Right lobe of liver (tissue), 6 donors: ENCODE results near the gene C13orf46. TPM values are rescaled to one million over a fixed set of nuclear protein-coding genes. Genes with fewer than 3 reads are reported as not detected.

Source experiments
- ATAC-seq, 4 donors: fragments of 200-7000 bp; cut with Tn5 transposase; one replicate each; pipeline ENCODE4 v1.9.1; 2020; ENCODE audit warnings: mild to moderate bottlenecking in 4 of 4, moderate library complexity in 4 of 4
- DNase-seq, 3 donors: peaks; one replicate each; pipeline ENCODE4 v3.0.0-alpha.2; 2020
- H3K27ac ChIP-seq, 3 donors: fragments of 200-600 bp; one replicate each; pipeline ENCODE4 v1.8.0; 2022
- H3K27me3 ChIP-seq, 2 donors: fragments of 200-600 bp; one replicate each; pipeline ENCODE4 v1.8.0; 2022
- H3K36me3 ChIP-seq, 4 donors: fragments of 200-600 bp; sonication (generic) in 1 of 4; one replicate each; pipeline versions ENCODE4 v1.5.1 to v1.8.0; 2017 to 2022; ENCODE audit warnings: control low read depth in 1 of 4
- H3K4me1 ChIP-seq, 4 donors: fragments of 200-600 bp; sonication (generic) in 1 of 4; one replicate each; pipeline versions ENCODE4 v1.5.1 to v1.8.0; 2017 to 2022; ENCODE audit warnings: control low read depth in 1 of 4
- H3K4me3 ChIP-seq, 3 donors: fragments of 200-600 bp; one replicate each; pipeline ENCODE4 v1.8.0; 2022
- H3K9me3 ChIP-seq, 4 donors: fragments of 200-600 bp; sonication (generic) in 1 of 4; one replicate each; pipeline versions ENCODE4 v1.5.1 to v1.8.0; 2017 to 2022; ENCODE audit warnings: control low read depth in 1 of 4
- POLR2A ChIP-seq: fragments of 450-650 bp; IDR thresholded peaks from one replicate; pipeline ENCODE4 v1.6.1; 2017; ENCODE audit warnings: antibody characterized with exemption, mild to moderate bottlenecking
- WGBS: methylation state at CpG from one replicate; pipeline ENCODE4 v1.1.6; 2018; ENCODE audit warnings: low coverage, low lambda C conversion rate; ENCODE audit not compliant: insufficient coverage; ENCODE audit errors: missing lambda C conversion rate; 5-methylcytosine and 5-hydroxymethylcytosine counted together
- intact Hi-C, 2 donors: fragments of 100-400 bp; cut with DNase I; formaldehyde crosslinking; loops; one replicate each; pipeline versions ENCODE4 v1.11.2 to v1.14.1; 2022
- total RNA-seq, 6 experiments: library from RNA; depleted of rRNA in 2 of 6; stranded (reverse); fragments of >200 nt in 2 of 6; fragmentation: NEBNext Ultra II Directional in 3 of 6; extraction: Animal tissue kit (Norgen Biotek cat#: 25700) in 3 of 6; gene quantifications; one replicate each; pipeline versions ENCODE4 v1.1.0 to v1.2.4, GENCODE V29; 2016 to 2023
- TF ChIP-seq, protein P1 (sequence below), 4 donors: fragments of 200-600 bp in 3 of 4; fragments of 450-650 bp in 1 of 4; IDR thresholded peaks; one replicate each; pipeline versions ENCODE4 v1.5.1 to v1.8.0; 2016 to 2022; ENCODE audit warnings: antibody characterized with exemption in 4 of 4, mild to moderate bottlenecking in 2 of 4
- donor health status: DM: no; HTN: yes; CAD: no.
- donor health status: DM: no; HTN: no; CAD: no.
- donor health status: DM: no; HTN: no; CAD: no.
- donor health status: DM: no; HTN: yes; CAD: no.
- donor health status: DM: no; HTN: yes; CAD: no.

C13orf46 gene
- total RNA-seq, 6 experiments from 2014 or later: 0.04 to 1.1 (median 0.60) TPM

DNA sequence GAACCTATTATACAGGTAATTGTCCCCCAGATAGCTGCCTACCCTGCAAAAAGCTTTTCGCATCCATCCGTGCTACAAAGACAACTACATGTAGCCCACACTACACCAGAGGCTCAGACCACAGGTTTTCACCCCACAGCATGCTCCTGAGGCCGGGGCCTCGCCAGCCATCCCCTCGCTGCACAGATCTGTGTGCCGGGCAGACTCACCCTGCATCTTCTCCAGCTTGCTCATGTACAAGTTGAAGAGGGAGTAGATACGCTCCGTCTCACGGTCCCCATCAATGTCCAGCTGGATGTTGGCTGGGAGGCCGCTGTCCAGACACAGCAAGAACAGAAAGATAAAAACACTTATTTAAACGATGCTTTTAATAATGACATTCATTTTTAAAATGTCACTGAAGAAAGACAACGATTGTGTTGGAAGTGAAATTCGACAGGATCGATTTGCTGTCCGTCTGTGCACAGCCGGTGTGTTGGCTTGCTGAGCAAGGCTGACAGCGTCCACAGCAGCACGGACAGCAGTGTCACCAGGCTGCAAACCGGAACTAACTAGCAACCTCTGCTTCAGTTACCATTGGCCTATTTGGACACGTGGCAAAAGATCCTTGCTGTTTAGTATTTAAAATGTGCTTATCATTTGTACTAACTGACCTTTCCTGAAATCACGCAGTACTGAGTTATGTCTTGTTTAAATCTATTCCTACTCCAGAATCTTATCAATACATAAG is 18.6 kb upstream of the C13orf46 start:
- Histone ChIP-seq H3K27ac (no peak overlapping the region), H3K36me3 (peaks cover 0 to 6% (median 2%) of the 10 kb centered on the region in 4 donors), H3K9me3 (no peaks in the 10 kb centered on the region), H3K4me3 (no peak overlapping the region), H3K27me3 (no peaks in the 10 kb centered on the region), H3K4me1 (no peaks in the 10 kb centered on the region)
- WGBS: 78% methylated on average over 18 of the region's 21 CpGs
- intact Hi-C loops: no loop called here
- no peak for TF ChIP-seq POLR2A
- TF ChIP-seq, protein P1, sequence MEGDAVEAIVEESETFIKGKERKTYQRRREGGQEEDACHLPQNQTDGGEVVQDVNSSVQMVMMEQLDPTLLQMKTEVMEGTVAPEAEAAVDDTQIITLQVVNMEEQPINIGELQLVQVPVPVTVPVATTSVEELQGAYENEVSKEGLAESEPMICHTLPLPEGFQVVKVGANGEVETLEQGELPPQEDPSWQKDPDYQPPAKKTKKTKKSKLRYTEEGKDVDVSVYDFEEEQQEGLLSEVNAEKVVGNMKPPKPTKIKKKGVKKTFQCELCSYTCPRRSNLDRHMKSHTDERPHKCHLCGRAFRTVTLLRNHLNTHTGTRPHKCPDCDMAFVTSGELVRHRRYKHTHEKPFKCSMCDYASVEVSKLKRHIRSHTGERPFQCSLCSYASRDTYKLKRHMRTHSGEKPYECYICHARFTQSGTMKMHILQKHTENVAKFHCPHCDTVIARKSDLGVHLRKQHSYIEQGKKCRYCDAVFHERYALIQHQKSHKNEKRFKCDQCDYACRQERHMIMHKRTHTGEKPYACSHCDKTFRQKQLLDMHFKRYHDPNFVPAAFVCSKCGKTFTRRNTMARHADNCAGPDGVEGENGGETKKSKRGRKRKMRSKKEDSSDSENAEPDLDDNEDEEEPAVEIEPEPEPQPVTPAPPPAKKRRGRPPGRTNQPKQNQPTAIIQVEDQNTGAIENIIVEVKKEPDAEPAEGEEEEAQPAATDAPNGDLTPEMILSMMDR (IDR thresholded peaks at IDR 0.05): no peak
- ATAC-seq (no peak), DNase-seq (peak in 2 of 3 donors; percentile 8 to 22)

DNA sequence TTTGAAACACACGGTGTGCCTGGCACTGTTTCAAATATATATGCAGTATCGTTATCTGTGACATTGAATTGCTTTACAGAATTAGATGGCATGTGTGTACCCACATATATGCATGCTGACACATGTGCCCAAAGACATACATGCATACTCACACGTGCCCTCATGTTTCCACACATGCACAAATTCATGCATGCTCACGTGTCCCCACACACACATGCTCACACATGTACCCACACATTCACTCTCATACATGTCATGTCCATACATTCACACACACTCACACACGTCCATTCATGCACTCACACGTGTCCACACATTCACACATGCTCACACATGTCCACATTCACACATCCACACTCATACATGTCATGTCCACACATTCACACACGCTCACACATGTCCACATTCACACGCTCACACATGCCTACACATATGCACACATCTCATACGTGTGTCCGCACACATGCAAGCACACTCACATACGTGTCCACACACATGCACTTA is 17.9 kb upstream of the C13orf46 start:
- peak in 1 of 3 donors; percentile 14 for DNase-seq
- Histone ChIP-seq H3K27ac (no peak overlapping the region), H3K4me3 (no peak overlapping the region), H3K9me3 (no peaks in the 10 kb centered on the region), H3K36me3 (peaks cover 0 to 6% (median 2%) of the 10 kb centered on the region in 4 donors), H3K27me3 (no peaks in the 10 kb centered on the region), H3K4me1 (no peaks in the 10 kb centered on the region)
- 89% methylated on average over 11 of the region's 11 CpGs for WGBS
- TF ChIP-seq, protein P1 (IDR thresholded peaks at IDR 0.05): no peak
- no peak for TF ChIP-seq POLR2A
- no peak for ATAC-seq
- intact Hi-C loops: no loop called here

DNA sequence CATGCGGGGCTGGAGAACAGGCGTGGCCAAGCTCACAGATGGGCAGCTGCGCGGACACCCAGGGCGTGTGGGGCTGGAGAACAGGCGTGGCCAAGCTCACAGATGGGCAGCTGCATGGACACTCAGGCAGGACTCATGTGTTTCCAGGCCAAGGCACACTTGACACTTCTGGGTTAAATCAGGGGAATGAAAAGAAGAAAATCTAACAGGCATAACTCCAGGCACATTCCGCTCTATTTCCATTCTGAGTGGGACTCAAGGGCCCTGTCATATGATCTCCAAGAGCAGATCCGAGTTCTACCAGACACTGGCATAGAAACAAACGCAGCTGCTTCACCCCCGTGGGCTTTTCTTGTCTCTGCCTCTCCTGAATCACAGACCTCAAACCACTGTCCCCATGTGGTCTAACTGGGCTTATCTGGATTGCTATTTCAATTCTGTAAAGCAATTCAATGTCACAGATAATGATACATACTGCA is 17.4 kb upstream of the C13orf46 start:
- no peak for ATAC-seq
- 66% methylated on average over 6 of the region's 10 CpGs for WGBS
- DNase-seq: peak in 2 of 3 donors; percentile 3 to 9

DNA sequence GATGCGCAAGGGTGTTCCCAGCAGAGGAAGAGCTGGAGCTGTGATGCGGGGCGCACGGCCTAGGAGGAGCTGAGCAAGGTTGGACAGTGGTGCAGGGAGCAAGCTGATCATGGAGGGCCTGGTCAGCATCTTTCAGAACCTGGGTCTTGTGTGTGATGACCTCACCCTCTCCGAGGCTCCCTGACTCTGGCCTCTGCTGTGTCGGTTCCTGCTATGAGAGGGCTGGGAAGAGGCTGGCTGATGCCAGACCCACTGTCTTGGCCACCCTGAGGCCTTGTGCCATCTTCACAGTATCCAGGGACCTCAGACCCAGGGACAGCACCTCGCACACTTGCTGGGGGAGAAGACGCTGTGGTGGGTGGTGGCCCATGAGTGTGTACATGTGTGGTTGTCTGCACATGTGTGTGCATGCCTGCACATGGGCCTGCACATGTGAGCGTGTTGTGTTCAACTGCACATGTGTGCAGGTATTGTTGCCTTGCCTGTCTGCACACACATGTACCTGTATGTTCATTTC is 16.5 kb upstream of the C13orf46 start:
- Histone ChIP-seq H3K4me1 (no peaks in the 10 kb centered on the region), H3K27ac (no peak overlapping the region), H3K4me3 (no peak overlapping the region), H3K27me3 (no peaks in the 10 kb centered on the region), H3K36me3 (peaks cover 0 to 6% (median 2%) of the 10 kb centered on the region in 4 donors), H3K9me3 (no peaks in the 10 kb centered on the region)
- intact Hi-C loops: no loop called here
- TF ChIP-seq, protein P1 (IDR thresholded peaks at IDR 0.05): no peak
- no peak for TF ChIP-seq POLR2A
- ATAC-seq (peak in 1 of 4 donors; percentile 36), DNase-seq (peak in 1 of 3 donors; percentile 23)
- 89% methylated on average over 4 of the region's 9 CpGs for WGBS

More for the DNA sequence above, 17.4 kb upstream of the C13orf46 start:
- Histone ChIP-seq H3K36me3 (peaks cover 0 to 6% (median 2%) of the 10 kb centered on the region in 4 donors), H3K4me3 (no peak overlapping the region), H3K27ac (no peak overlapping the region), H3K4me1 (no peaks in the 10 kb centered on the region), H3K9me3 (no peaks in the 10 kb centered on the region), H3K27me3 (no peaks in the 10 kb centered on the region)
- TF ChIP-seq, protein P1 (IDR thresholded peaks at IDR 0.05): no peak
- no peak for TF ChIP-seq POLR2A
- intact Hi-C loops: no loop called here
